Measurements from ENCODE around the gene IKZF3. TPM values are rescaled to one million over a fixed set of nuclear protein-coding genes. Genes with fewer than 3 reads are reported as not detected.
"Not testable (repeated sequence)": the region's sequence is repeated elsewhere in the genome, so short reads cannot be mapped to it uniquely, and the experiment has no call there.

Gene IKZF3
- total RNA-seq, 2 donors from 2014 or later, result 0.55 to 1.7 TPM

DNA sequence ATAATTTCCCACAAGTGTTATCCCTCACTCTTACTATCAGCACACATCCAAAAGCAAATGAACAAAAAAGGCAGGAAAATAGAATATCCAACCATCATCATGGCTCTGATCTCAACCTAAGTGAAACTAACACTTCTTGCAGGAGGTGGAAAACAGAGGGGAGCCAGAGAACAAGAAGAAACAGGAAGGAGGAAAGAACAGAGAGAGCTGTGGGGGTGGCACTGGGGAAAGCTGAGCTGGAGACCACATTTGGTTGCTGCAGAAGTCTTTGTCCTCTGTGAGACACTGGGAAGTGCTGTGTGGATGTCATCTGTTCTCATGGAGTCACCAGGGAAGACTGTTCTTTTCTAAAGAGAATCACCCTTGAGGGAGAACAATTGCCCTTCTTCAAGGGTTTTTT lies 91.7 kb downstream of the IKZF3 start:
- no peak for DNase-seq (ENCODE audit: low spot score)
- Histone ChIP-seq H3K27ac (no peak overlapping the region), H3K4me3 (no peak overlapping the region), H3K4me1 (replicated peaks) (no peaks in the 10 kb centered on the region), H3K36me3 (no peaks in the 10 kb centered on the region), H3K27me3 (replicated peaks; ENCODE audit: insufficient read depth) (no peaks in the 10 kb centered on the region), H3K9me3 (no peaks in the 10 kb centered on the region)
- intact Hi-C loops (cut with DNase I), result no loop called here
- TF ChIP-seq, protein P1, sequence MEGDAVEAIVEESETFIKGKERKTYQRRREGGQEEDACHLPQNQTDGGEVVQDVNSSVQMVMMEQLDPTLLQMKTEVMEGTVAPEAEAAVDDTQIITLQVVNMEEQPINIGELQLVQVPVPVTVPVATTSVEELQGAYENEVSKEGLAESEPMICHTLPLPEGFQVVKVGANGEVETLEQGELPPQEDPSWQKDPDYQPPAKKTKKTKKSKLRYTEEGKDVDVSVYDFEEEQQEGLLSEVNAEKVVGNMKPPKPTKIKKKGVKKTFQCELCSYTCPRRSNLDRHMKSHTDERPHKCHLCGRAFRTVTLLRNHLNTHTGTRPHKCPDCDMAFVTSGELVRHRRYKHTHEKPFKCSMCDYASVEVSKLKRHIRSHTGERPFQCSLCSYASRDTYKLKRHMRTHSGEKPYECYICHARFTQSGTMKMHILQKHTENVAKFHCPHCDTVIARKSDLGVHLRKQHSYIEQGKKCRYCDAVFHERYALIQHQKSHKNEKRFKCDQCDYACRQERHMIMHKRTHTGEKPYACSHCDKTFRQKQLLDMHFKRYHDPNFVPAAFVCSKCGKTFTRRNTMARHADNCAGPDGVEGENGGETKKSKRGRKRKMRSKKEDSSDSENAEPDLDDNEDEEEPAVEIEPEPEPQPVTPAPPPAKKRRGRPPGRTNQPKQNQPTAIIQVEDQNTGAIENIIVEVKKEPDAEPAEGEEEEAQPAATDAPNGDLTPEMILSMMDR (IDR thresholded peaks at IDR 0.05), result no peak
- TF ChIP-seq POLR2AphosphoS5 (IDR thresholded peaks at IDR 0.05) (no peak), POLR2A (IDR thresholded peaks at IDR 0.05) (no peak)

DNA sequence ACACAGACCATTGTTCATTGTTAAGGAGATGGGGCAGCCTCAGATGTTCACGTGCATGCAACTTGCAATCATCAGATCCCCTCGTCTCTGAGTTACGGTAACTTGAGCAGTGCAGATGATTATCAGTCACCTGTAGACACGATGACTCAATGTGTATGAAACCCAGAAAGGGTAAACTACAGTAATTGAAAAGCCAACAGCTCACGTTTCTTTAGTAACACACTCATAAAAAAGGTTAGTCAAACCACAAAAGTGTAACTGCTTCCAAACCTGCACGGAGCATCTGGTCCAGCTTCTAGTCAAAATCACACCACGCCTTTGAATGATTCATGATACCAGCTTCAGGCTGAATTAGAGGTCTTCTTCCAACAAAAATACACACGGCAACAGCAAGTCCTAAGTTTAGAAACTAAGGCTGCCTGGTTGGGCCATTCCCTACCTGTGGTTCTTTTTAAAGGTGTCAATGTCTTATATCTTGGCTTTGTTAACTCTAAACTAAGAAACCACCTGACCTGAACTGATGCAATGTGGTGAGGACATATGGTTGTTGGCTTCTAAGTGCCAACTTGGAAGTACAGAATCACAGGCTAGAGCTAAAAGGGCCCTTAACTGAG lies 94.0 kb downstream of the IKZF3 start:
- Histone ChIP-seq H3K4me3 (no peak overlapping the region), H3K4me1 (replicated peaks) (no peaks in the 10 kb centered on the region), H3K36me3 (no peaks in the 10 kb centered on the region), H3K27ac (no peak overlapping the region), H3K27me3 (replicated peaks; ENCODE audit: insufficient read depth) (no peaks in the 10 kb centered on the region), H3K9me3 (no peaks in the 10 kb centered on the region)
- WGBS, result 24% methylated on average over 8 of the region's 8 CpGs
- TF ChIP-seq, protein P1 (IDR thresholded peaks at IDR 0.05), result no peak
- TF ChIP-seq POLR2A (IDR thresholded peaks at IDR 0.05) (no peak), POLR2AphosphoS5 (IDR thresholded peaks at IDR 0.05) (peak; percentile 93)
- intact Hi-C loops (cut with DNase I), result no loop called here
- DNase-seq (ENCODE audit: low spot score), result peak; percentile 62

DNA sequence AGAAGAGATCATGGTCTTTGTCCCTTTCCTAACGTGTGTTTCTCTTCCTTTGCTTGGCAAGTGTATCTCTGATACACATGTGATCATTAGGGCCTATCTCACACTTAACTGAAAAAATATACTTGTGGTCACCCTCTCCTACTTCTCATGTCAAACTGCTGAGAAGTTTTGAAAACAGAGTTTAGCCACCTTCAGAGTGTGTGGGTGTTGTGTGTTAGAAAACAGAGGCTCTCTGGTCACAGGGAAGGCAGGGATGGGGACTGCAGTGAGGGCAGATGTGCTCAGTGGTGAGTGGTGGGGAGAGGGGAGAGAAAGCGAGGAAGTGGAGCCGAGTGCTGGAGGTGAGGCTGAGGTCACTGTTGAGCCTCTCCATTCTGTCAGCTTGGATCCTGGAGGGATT lies 97.0 kb downstream of the IKZF3 start:
- H3K27ac ChIP-seq, result no peak overlapping the region
- 75% methylated on average over 3 of the region's 3 CpGs for WGBS
- no peak overlapping the region for H3K4me3 ChIP-seq
- no peaks in the 10 kb centered on the region for H3K4me1 ChIP-seq (replicated peaks)
- no peaks in the 10 kb centered on the region for H3K27me3 ChIP-seq (replicated peaks; ENCODE audit: insufficient read depth)
- DNase-seq (ENCODE audit: low spot score), result no peak
- no peaks in the 10 kb centered on the region for H3K36me3 ChIP-seq
- no peaks in the 10 kb centered on the region for H3K9me3 ChIP-seq
- TF ChIP-seq POLR2AphosphoS5 (IDR thresholded peaks at IDR 0.05), result no peak
- TF ChIP-seq, protein P1 (IDR thresholded peaks at IDR 0.05), result no peak
- TF ChIP-seq POLR2A (IDR thresholded peaks at IDR 0.05), result no peak
- intact Hi-C loops (cut with DNase I), result no loop called here

DNA sequence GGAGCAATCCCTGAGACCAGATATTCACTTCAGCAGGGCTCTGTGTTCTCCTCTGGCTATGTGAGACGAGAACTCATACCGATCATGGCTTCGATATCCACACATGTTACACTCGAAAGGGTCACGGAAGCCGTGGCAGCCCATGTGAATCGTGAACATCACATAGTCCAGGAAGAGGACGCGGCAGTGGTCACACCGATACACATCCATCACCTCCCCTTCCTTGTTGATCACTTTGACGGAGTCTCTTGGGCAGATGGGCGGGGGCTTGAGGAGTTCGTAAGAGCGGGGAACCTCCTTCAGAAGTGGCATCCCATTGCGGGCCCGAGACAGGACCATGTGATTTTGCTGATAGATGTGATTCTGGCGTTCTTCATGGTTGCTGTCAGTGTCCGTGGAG lies 98.3 kb downstream of the IKZF3 start:
- H3K27ac ChIP-seq, result no peak overlapping the region

DNA sequence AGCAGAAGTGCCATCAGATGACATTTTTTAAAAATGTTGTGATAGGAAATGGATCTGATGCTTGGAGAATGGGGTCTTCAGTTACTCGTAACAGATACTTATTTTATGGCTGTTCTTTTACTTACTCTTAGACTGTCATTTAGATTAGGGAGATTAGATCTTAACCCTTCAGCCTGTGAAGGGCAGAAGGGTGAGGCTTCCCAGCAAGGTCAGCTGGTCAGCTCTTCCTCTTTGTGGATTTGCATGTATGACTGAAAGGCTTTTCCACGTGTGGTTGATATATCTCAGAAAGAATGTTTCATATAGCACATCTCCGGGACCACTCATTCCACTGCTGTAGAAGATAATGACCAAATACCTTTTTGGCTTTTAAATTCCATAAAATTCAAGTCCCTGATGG lies 98.9 kb downstream of the IKZF3 start:
- no peaks in the 10 kb centered on the region for H3K4me1 ChIP-seq (replicated peaks)
- H3K27me3 ChIP-seq (replicated peaks; ENCODE audit: insufficient read depth), result no peaks in the 10 kb centered on the region
- intact Hi-C loops (cut with DNase I), result no loop called here

More for the DNA sequence above, 98.3 kb downstream of the IKZF3 start:
- no peak for DNase-seq (ENCODE audit: low spot score)
- WGBS, result 94% methylated on average over 18 of the region's 18 CpGs
- TF ChIP-seq, protein P1 (IDR thresholded peaks at IDR 0.05), result no peak
- TF ChIP-seq POLR2AphosphoS5 (IDR thresholded peaks at IDR 0.05) (no peak), POLR2A (IDR thresholded peaks at IDR 0.05) (no peak)
- intact Hi-C loops (cut with DNase I), result no loop called here
- H3K9me3 ChIP-seq, result no peaks in the 10 kb centered on the region
- no peaks in the 10 kb centered on the region for H3K36me3 ChIP-seq
- H3K27me3 ChIP-seq (replicated peaks; ENCODE audit: insufficient read depth), result no peaks in the 10 kb centered on the region
- H3K4me3 ChIP-seq, result no peak overlapping the region
- H3K4me1 ChIP-seq (replicated peaks), result no peaks in the 10 kb centered on the region

DNA sequence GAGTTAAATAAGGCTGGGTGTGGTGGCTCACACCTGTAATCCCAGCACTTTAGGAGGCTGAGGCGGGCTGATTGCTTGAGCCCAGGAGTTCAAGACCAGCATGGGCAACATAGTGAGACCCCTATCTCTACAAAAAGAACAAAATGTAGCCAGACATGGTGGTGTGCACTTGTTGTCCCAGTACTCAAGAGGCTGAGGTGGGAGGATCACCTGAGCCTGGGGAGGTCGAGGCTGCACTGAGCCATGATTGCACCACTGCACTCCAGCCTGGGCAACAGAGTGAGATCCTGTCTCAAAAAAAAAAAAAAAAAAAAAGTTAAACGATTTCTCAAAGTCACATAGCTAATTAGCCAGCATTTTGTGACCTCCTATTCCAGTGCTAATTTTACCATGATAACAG lies 99.9 kb downstream of the IKZF3 start:
- H3K4me1 ChIP-seq (replicated peaks); DNase-seq (ENCODE audit: low spot score); intact Hi-C loops (cut with DNase I); H3K27ac ChIP-seq; H3K4me3 ChIP-seq; H3K36me3 ChIP-seq; H3K9me3 ChIP-seq; H3K27me3 ChIP-seq (replicated peaks; ENCODE audit: insufficient read depth): not testable (repeated sequence)
- 78% methylated on average over 3 of the region's 3 CpGs for WGBS

More for the DNA sequence above, 98.9 kb downstream of the IKZF3 start:
- H3K4me3 ChIP-seq, result no peak overlapping the region
- no peaks in the 10 kb centered on the region for H3K36me3 ChIP-seq
- no peak overlapping the region for H3K27ac ChIP-seq
- 68% methylated on average over 3 of the region's 3 CpGs for WGBS
- TF ChIP-seq POLR2A (IDR thresholded peaks at IDR 0.05), result no peak
- no peak for TF ChIP-seq POLR2AphosphoS5 (IDR thresholded peaks at IDR 0.05)
- TF ChIP-seq, protein P1 (IDR thresholded peaks at IDR 0.05), result no peak
- no peak for DNase-seq (ENCODE audit: low spot score)
- no peaks in the 10 kb centered on the region for H3K9me3 ChIP-seq
